ENCODE measurements around the gene RARRES1. TPM values are rescaled to one million over a fixed set of nuclear protein-coding genes. Genes with fewer than 3 reads are reported as not detected.

Gene RARRES1
- total RNA-seq, 1 experiment from 2014 or later = 0.81 TPM

- H2BK120ac ChIP-seq (ENCODE audit: low read depth, low read length, poor library complexity, severe bottlenecking) = no peak overlapping the region
- no peak overlapping the region for H3K4me2 ChIP-seq (ENCODE audit: insufficient read depth, insufficient read length, low read length)
- H3K27me3 Mint-ChIP-seq (ENCODE audit: low read depth) = no peaks in the 10 kb centered on the region
- DNase-seq = no peak
- TF ChIP-seq CTCF (conservative IDR thresholded peaks at IDR 0.05) = no peak
- H3K9me3 ChIP-seq (ENCODE audit: control insufficient read depth, low read depth, low read length) = no peaks in the 10 kb centered on the region
- H4K8ac ChIP-seq (replicated peaks; ENCODE audit: insufficient read length, low read depth, low read length) = no peak overlapping the region
- peaks cover 16 to 73% (median 46%) of the 10 kb centered on the region in 3 experiments; a peak in 6 of 7 replicates for H3K36me3 Mint-ChIP-seq (ENCODE audit: insufficient read depth in 1 of 3, low read depth in 3 of 3)
- H3K79me2 ChIP-seq (ENCODE audit: insufficient read depth, low read length) = no peaks in the 10 kb centered on the region
- no peak overlapping the region for H2BK5ac ChIP-seq (ENCODE audit: insufficient read length, low read length)
- no peak overlapping the region for H2AK5ac ChIP-seq (ENCODE audit: insufficient read length, low read length)
- H3K4me1 ChIP-seq (ENCODE audit: insufficient read depth, low read length) = no peaks in the 10 kb centered on the region
- H3K27me3 ChIP-seq (ENCODE audit: insufficient read depth, low read length) = no peaks in the 10 kb centered on the region
- no peak overlapping the region for H3K27ac Mint-ChIP-seq
- H3K27ac ChIP-seq (ENCODE audit: insufficient read length, low read depth, low read length) = no peak overlapping the region
- WGBS (ENCODE audit: extremely low coverage, insufficient read length, low lambda C conversion rate) = no CpG with 5 or more reads among the region's 2 CpGs
- H2BK20ac ChIP-seq (ENCODE audit: low read depth, low read length, poor library complexity, severe bottlenecking) = no peak overlapping the region
- H3T11ph ChIP-seq (ENCODE audit: low read length) = no peak overlapping the region
- no peak overlapping the region for H3K14ac ChIP-seq (ENCODE audit: insufficient read depth, low read length)
- no peak overlapping the region for H4K5ac ChIP-seq (ENCODE audit: insufficient read length, low read depth, low read length)
- no peak overlapping the region for H3K56ac ChIP-seq (ENCODE audit: insufficient read length, low read depth, low read length)
- no peak overlapping the region for H4K91ac ChIP-seq (ENCODE audit: insufficient read length, low read depth, low read length)
- H3K79me1 ChIP-seq (ENCODE audit: insufficient read depth, low read depth, low read length, poor library complexity, severe bottlenecking) = peaks cover 3% of the 10 kb centered on the region
- no peaks in the 10 kb centered on the region for H3K9me3 Mint-ChIP-seq
- H3K4ac ChIP-seq (ENCODE audit: low read depth, low read length) = no peak overlapping the region
- H3K23me2 ChIP-seq (ENCODE audit: insufficient read length, low read depth, low read length, poor library complexity, severe bottlenecking) = no peaks in the 10 kb centered on the region
- no peak overlapping the region for H2BK12ac ChIP-seq (ENCODE audit: insufficient read length, low read depth, low read length)
- 0 out of 4 replicates have a peak, but pooled peaks cover 0 to under 1% of the 10 kb centered on the region in 2 experiments for H3K4me1 Mint-ChIP-seq
- no peak overlapping the region for H3K18ac ChIP-seq (ENCODE audit: insufficient read length, low read depth, low read length)
- no peak overlapping the region for H2BK15ac ChIP-seq (ENCODE audit: low read depth, low read length)
- H2AFZ ChIP-seq (ENCODE audit: low read length) = no peak overlapping the region
- H3K9ac ChIP-seq (ENCODE audit: extremely low read depth, insufficient read length, low read length) = no peak overlapping the region
- H3K4me3 Mint-ChIP-seq = no peak overlapping the region
- H3K23ac ChIP-seq (ENCODE audit: insufficient read length, low read depth, low read length) = no peak overlapping the region
- no peaks in the 10 kb centered on the region for H4K20me1 ChIP-seq (ENCODE audit: control insufficient read depth, insufficient read depth, insufficient read length)
These were observed 81.1 kb downstream of the RARRES1 start for GRCh38 chr3:158651192-158651591.

All from H9 (cell line).